IPS-20b (cell line): ENCODE measurements around the gene HDC.

ENCODE experiments used
- H3K27ac ChIP-seq: one replicate; pipeline ENCODE4 v1.5.1; 2013; ENCODE audit warnings: low read length
- H3K27me3 ChIP-seq: 2 replicates; pipeline ENCODE4 v1.6.1; 2013; ENCODE audit warnings: mild to moderate bottlenecking, low read length, inconsistent platforms; ENCODE audit not compliant: insufficient read depth
- H3K36me3 ChIP-seq: 2 replicates; pipeline ENCODE4 v1.6.1; 2013; ENCODE audit warnings: low read depth, mild to moderate bottlenecking, inconsistent platforms, low read length, moderate library complexity; ENCODE audit not compliant: insufficient read depth
- H3K4me1 ChIP-seq: 2 replicates; pipeline ENCODE4 v1.6.1; 2013; ENCODE audit warnings: mild to moderate bottlenecking, control low read depth, inconsistent platforms, low read length, moderate library complexity; ENCODE audit not compliant: insufficient read depth
- H3K4me3 ChIP-seq: 2 replicates; pipeline ENCODE4 v1.5.1; 2013; ENCODE audit warnings: mild to moderate bottlenecking, low read length, inconsistent platforms
- H3K9ac ChIP-seq: 2 replicates; pipeline ENCODE4 v1.6.1; 2013; ENCODE audit warnings: low read depth, mild to moderate bottlenecking, inconsistent platforms, low read length, moderate library complexity
- H3K9me3 ChIP-seq: 2 replicates; pipeline ENCODE4 v1.6.1; 2013; ENCODE audit warnings: mild to moderate bottlenecking, low read depth, low read length, inconsistent platforms; ENCODE audit not compliant: insufficient read depth

The HDC gene, protein sequence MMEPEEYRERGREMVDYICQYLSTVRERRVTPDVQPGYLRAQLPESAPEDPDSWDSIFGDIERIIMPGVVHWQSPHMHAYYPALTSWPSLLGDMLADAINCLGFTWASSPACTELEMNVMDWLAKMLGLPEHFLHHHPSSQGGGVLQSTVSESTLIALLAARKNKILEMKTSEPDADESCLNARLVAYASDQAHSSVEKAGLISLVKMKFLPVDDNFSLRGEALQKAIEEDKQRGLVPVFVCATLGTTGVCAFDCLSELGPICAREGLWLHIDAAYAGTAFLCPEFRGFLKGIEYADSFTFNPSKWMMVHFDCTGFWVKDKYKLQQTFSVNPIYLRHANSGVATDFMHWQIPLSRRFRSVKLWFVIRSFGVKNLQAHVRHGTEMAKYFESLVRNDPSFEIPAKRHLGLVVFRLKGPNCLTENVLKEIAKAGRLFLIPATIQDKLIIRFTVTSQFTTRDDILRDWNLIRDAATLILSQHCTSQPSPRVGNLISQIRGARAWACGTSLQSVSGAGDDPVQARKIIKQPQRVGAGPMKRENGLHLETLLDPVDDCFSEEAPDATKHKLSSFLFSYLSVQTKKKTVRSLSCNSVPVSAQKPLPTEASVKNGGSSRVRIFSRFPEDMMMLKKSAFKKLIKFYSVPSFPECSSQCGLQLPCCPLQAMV

DNA sequence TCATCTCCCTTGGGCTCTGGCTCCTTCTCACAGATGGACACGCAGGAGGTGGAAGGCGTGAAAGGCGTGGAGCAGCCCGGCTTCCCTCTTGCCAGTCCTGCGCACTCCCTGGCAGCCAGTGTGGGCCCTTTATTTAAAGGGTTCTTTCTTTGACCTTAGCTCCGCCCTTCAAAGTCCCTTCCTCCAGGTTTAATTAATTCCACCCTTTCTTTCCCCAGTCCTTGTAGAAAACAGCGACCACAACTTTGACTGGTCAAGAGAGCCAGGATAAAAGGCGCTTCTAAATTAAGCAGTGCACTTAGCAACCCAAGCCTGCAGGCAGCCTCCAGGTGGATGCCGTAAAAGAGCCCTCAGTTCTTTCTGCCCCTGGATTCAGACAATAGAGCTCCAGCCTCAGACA, at the start of gene HDC:
Gene HDC, minus strand, starts transcription at position 107 of the 400 bp plus-strand sequence. Its CDS starts 103 bp downstream, at position 4.
- H3K36me3 ChIP-seq: no peaks in the 10 kb centered on the region
- no peak within 1 kb of the TSS for H3K4me3 ChIP-seq
- H3K4me1 ChIP-seq: no peaks in the 10 kb centered on the region
- H3K9me3 ChIP-seq: no peaks in the 10 kb centered on the region
- no peak within 1 kb of the TSS for H3K9ac ChIP-seq
- no peak within 1 kb of the TSS for H3K27ac ChIP-seq
- H3K27me3 ChIP-seq: no peaks in the 10 kb centered on the region

DNA sequence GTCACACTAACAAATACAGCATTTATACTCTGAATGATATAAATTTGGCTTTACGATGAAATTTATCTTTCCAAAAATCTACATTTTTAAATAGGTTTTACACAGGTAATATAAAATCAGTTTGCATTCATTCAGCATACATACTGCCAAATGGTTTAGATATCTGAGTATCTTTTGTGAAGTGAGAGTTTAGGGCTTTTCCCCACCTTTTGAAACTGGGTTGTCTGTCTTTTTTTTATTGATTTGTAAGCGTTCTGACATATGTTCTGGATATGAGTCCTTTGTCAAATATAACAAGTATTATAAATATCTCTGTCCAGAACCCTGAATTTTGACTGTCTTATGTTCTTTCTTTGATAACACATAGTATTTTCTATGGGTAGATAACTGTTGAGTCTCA, 47.1 kb upstream of the HDC start:
- no peaks in the 10 kb centered on the region for H3K4me1 ChIP-seq

DNA sequence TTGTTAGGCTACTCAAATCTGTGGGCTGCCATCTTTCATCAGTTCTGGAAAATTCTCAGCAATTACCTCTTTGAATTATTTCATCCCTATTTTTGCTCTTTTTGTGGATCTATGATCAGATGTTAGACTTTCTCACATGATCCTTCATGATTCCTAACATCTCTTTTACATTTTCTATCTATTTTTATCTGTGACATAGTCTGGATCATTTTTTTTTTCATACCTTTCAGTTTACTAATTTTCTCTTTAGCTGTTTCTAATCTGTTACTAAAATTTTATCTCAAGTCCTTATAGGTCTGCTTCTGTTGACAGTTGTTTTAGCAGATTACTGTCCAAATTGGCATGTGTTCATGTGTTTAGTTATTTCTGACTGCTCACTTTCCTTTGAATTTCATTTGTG, 42.3 kb upstream of the HDC start:
- H3K27me3 ChIP-seq: no peaks in the 10 kb centered on the region
- H3K9ac ChIP-seq: no peak overlapping the region
- peaks cover 28% of the 10 kb centered on the region for H3K36me3 ChIP-seq
- H3K4me1 ChIP-seq: no peaks in the 10 kb centered on the region
- no peak overlapping the region for H3K4me3 ChIP-seq
- H3K9me3 ChIP-seq: peaks cover 7% of the 10 kb centered on the region; the same call in 1 of the 2 replicates
- no peak overlapping the region for H3K27ac ChIP-seq

More for the DNA sequence above, 47.1 kb upstream of the HDC start:
- H3K4me3 ChIP-seq: no peak overlapping the region
- H3K27me3 ChIP-seq: no peaks in the 10 kb centered on the region
- H3K36me3 ChIP-seq: peaks cover 9% of the 10 kb centered on the region
- no peak overlapping the region for H3K9ac ChIP-seq
- H3K9me3 ChIP-seq: peaks cover 7% of the 10 kb centered on the region; the same call in 1 of the 2 replicates
- H3K27ac ChIP-seq: no peak overlapping the region

DNA sequence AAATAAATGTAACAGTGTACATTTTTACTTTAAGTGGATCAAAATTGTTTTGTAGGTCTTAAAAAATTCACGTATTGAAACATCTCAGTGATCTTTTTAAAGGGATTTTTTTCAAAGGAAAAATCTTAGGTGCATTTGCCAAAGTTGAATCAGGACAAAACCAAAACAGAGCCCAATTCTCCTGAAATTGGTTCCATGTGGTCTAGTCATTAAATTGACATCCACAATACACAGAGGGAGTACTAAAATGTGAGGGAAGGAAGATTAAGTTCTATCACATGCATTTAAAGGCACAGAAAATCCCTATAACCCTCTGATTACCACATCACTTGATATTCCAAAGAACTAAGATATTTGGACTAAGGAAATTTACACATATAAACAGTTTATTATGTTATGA, 39.3 kb upstream of the HDC start:
- no peak overlapping the region for H3K9ac ChIP-seq
- H3K9me3 ChIP-seq: peaks cover 7% of the 10 kb centered on the region; the same call in 1 of the 2 replicates
- peaks cover 56% of the 10 kb centered on the region for H3K36me3 ChIP-seq
- H3K27ac ChIP-seq: no peak overlapping the region
- no peak overlapping the region for H3K4me3 ChIP-seq
- no peaks in the 10 kb centered on the region for H3K27me3 ChIP-seq
- H3K4me1 ChIP-seq: no peaks in the 10 kb centered on the region

DNA sequence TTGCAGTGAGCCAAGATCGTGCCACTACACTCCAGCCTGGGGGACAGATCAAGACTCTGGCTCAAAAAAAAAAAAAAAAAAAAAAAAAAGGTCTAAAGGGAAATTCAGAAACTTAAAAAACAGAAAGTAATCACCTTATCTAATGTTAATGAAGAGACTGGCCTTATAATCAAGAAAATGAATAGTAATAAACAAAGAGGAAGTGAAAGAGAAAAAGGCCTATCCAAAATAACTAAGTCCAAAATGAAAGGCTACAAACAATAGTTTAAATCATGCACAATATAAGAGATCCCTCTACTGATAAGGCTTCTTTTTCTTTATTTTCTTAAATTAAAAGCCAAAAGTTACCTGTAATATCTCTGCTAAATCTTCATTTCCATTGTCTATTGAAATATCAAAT, 37.1 kb upstream of the HDC start:
- Histone ChIP-seq H3K4me1 (no peaks in the 10 kb centered on the region), H3K36me3 (peaks cover 68% of the 10 kb centered on the region), H3K9me3 (no peaks in the 10 kb centered on the region), H3K9ac (no peak overlapping the region), H3K27me3 (no peaks in the 10 kb centered on the region), H3K27ac (no peak overlapping the region), H3K4me3 (no peak overlapping the region)

DNA sequence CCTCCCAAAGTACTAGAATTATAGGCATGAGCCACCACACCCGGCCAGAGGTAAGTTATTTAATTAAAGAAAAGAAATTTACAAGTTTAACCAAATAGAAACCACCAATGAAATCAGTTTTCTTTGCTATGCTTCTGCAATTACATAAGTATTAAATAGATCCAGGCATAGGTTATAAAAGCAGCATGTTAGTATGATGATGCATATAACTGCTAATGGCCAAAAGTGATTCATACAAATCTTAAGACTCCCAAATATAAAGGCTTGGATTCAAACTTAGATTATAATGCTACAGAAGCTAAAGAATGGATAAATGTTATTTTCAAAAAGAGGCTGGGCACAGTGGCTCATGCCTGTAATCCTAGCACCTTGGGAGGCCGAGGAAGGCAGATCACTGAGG, 32.8 kb upstream of the HDC start:
- Histone ChIP-seq H3K27ac (no peak overlapping the region), H3K4me3 (no peak overlapping the region), H3K36me3 (peaks cover 68% of the 10 kb centered on the region), H3K4me1 (no peaks in the 10 kb centered on the region), H3K9ac (no peak overlapping the region), H3K27me3 (no peaks in the 10 kb centered on the region), H3K9me3 (no peaks in the 10 kb centered on the region)

DNA sequence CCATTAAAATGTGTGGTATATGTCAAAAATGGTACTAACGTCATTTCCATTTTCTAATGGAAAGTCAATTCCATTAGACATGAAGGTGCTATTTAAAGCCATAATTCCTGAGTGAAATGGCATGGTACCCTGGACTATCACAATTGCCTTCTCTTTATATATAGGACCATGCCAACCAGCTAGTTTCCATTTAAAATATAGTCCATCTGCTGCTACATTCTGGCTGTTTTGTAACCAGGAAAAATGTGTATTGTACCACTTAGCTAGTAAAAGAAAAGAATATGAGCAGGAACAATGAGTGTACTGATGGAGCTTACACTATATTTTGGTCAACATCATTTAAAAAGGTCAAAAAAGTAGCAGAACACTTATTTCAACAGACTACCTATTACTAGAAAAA, 30.4 kb upstream of the HDC start:
- H3K27ac ChIP-seq: no peak overlapping the region
- H3K36me3 ChIP-seq: peaks cover 53% of the 10 kb centered on the region
- no peaks in the 10 kb centered on the region for H3K4me1 ChIP-seq
- no peaks in the 10 kb centered on the region for H3K9me3 ChIP-seq
- H3K27me3 ChIP-seq: no peaks in the 10 kb centered on the region
- H3K9ac ChIP-seq: no peak overlapping the region
- no peak overlapping the region for H3K4me3 ChIP-seq

DNA sequence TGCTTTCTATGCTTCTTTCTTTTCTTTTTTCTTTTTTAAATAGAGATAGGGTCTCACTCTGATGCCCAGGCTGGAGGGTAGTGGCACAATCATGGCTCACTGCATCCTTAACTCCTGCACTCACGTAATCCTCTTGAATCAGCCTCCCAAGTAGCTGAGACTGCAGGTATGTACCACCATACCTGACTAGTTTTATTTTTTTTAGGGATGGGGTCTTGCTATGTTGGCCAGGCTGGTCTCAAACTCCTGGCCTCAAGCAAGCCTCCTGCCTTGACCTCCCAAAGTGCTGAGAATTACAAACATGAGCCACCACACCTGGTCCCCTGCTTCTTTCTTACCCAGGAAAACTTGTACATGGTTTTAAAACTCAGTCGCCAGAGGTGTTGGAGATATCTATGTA, 24.2 kb upstream of the HDC start:
- no peaks in the 10 kb centered on the region for H3K4me1 ChIP-seq
- H3K27ac ChIP-seq: no peak overlapping the region
- H3K9ac ChIP-seq: no peak overlapping the region
- peaks cover 55% of the 10 kb centered on the region for H3K36me3 ChIP-seq
- no peaks in the 10 kb centered on the region for H3K9me3 ChIP-seq
- no peaks in the 10 kb centered on the region for H3K27me3 ChIP-seq
- no peak overlapping the region for H3K4me3 ChIP-seq

DNA sequence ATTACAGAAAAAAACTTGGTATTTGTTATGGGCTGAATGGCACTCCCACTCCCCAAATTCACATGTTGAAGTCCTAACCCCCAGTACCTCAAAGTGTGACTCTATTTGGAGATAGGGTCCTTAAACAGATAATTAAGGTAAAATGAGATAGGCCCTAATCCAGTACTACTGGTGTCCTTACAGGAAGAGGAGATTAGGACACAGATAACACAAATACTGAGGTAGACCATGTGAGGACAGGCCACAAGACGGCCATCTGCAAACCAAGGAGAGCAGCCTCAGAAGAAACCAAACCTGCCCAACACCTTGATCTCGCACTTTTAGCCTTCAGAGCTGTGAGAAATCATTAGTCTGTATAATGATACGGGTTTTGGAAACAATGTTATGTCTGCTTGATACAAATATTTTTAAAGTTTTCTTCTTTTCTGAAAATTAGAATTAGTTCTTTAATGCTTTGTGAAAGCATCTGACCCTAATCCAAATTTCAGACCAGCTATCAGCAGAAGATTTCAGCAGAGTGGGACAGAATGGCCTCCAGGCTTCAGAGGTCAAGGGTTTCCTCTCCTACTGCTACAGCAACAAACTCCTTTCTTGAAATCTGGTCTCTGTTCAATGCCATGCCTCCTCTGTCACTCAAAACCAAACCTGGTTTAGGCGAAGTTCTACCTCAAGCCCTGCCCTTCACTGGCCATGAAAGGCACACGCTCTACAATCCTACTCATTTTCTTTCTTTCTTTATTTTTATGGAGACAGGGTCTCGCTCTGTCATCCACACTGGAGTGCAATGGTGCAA, 22.0 kb upstream of the HDC start:
- Histone ChIP-seq H3K27me3 (no peaks in the 10 kb centered on the region), H3K4me3 (no peak overlapping the region), H3K27ac (no peak overlapping the region), H3K9me3 (no peaks in the 10 kb centered on the region), H3K36me3 (peaks cover 58% of the 10 kb centered on the region), H3K9ac (no peak overlapping the region), H3K4me1 (no peaks in the 10 kb centered on the region)

DNA sequence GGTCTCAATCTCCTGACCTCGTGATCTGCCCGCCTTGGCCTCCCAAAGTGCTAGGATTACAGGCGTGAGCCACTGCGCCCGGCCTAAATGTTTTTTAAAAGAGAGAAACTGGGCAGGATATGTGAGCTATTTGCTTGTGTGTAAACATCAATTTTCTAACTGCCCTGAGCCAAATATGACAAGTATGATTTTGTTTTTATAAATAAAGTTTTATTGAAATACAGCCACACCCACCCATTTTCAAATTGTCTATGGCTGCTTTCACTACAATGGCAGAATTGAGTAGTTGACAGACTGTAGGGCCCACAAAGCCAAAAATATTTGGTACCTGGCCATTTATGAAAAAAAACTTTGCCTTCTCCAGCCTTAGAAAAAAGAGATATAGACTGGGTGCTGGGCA, 15.9 kb upstream of the HDC start:
- no peak overlapping the region for H3K9ac ChIP-seq
- H3K36me3 ChIP-seq: peaks cover 32% of the 10 kb centered on the region
- H3K27ac ChIP-seq: no peak overlapping the region
- H3K4me3 ChIP-seq: no peak overlapping the region
- H3K9me3 ChIP-seq: no peaks in the 10 kb centered on the region
- no peaks in the 10 kb centered on the region for H3K27me3 ChIP-seq
- no peaks in the 10 kb centered on the region for H3K4me1 ChIP-seq

DNA sequence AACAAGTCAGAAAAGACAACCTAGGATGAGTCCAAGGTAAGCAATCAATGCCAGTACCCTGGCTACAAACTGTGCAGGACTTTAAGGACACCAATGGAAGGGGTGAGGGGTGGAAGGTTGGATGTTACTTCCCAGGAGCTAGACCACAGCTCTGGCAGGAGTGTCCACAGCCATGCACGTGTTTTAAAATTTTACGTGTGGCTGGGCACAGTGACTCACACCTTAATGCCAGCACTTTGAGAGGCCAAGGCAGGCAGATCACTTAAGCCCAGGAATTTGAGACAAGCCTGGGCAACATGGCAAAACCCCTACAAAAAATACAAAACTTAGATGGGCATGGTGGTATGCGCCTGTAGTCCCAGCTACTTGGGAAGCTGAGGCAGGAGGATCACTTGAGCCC, 14.7 kb upstream of the HDC start:
- Histone ChIP-seq H3K9ac (no peak overlapping the region), H3K4me1 (no peaks in the 10 kb centered on the region), H3K27me3 (no peaks in the 10 kb centered on the region), H3K36me3 (peaks cover 24% of the 10 kb centered on the region; the same call in 1 of the 2 replicates), H3K27ac (no peak overlapping the region), H3K9me3 (no peaks in the 10 kb centered on the region), H3K4me3 (no peak overlapping the region)
